Stimulated activated CD8-positive, alpha-beta memory T cell treated with anti-CD3 and anti-CD28 coated beads, Interleukin-4, amount 100 ng/mL, for 24 hours (primary cell): ENCODE data around the gene ACSF2.
"Not testable (repeated sequence)": the region's sequence is repeated elsewhere in the genome, so short reads cannot be mapped to it uniquely, and the experiment has no call there.

Experiments
- DNase-seq: peaks from one replicate; pipeline ENCODE4 v3.0.0-alpha.2; 2020; ENCODE audit warnings: low read depth

Gene ACSF2, protein sequence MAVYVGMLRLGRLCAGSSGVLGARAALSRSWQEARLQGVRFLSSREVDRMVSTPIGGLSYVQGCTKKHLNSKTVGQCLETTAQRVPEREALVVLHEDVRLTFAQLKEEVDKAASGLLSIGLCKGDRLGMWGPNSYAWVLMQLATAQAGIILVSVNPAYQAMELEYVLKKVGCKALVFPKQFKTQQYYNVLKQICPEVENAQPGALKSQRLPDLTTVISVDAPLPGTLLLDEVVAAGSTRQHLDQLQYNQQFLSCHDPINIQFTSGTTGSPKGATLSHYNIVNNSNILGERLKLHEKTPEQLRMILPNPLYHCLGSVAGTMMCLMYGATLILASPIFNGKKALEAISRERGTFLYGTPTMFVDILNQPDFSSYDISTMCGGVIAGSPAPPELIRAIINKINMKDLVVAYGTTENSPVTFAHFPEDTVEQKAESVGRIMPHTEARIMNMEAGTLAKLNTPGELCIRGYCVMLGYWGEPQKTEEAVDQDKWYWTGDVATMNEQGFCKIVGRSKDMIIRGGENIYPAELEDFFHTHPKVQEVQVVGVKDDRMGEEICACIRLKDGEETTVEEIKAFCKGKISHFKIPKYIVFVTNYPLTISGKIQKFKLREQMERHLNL

DNA sequence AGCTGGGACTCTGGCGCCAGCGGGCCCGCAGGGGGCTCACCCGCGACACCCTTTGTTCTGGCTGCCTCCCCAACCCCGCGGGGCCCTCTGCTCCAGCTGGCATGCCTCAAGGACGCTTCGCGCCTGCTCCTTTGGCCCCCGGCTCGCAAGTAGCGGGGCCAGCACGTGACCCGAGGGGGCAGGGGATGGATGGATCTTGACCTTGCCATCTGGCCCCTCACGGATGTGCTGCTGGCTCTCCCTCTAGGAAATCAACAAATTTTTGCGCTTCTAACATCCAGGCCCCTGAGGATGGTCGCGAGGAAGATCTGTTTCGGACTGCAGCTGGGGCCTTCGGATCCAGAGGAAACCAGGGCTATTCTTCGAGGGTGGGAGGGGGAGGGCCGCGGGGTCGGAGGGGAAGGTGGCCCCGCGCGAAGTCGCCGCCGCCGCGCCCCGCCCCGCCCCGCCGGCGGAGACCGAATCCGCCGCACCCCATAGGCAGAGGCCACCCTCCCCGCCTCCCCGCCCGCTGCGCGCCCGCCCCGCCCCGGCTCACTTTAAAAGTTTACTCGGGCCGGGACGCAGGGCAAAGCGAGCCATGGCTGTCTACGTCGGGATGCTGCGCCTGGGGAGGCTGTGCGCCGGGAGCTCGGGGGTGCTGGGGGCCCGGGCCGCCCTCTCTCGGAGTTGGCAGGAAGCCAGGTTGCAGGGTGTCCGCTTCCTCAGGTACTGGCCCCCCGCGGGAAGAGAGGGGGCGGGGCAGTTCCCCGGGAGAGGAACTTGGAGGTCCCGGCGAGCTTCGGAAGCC is at the start of gene ACSF2:
TSS of gene ACSF2 (plus strand) at position 537 of the 790 bp plus-strand sequence. CDS start at position 581, 44 bp downstream.
- DNase-seq: peak; percentile 62

DNA sequence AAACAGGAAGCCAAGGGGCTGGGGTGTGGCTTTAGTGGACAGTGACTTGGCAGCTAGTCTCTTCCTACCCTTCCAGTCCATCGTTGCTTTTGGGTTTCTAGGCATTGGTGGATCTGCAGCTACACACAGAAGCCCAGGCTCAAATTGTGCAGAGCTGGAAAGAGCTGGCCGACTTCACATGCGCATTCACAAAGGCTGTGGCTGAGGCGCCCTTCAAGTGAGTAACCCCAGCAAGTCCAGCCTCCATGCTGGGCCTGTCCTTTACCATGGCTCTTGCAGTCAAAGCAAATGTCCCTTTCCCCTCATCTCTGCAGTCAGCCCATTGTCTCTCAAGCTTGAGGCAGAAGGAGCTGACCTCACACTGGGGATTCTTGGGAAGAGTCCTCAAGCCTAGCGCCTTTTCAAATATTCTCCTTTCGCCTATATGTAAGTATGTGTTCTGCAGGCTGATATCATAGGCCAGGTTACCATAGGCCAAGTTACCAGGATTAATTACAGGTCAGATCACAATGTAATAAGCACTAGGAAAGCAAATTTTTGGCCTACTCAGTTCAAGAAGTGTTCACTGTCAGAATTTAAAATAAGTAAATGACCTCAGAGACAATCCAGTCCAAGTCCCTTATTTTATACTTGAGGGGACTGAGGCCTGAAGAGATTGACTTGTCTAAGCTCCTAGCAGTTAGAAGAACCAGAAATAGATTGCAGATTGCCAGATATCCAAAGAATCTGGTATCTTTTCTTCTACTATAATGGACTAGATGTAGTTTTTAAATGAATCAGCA is 46.5 kb upstream of the ACSF2 start:
- DNase-seq: no peak

DNA sequence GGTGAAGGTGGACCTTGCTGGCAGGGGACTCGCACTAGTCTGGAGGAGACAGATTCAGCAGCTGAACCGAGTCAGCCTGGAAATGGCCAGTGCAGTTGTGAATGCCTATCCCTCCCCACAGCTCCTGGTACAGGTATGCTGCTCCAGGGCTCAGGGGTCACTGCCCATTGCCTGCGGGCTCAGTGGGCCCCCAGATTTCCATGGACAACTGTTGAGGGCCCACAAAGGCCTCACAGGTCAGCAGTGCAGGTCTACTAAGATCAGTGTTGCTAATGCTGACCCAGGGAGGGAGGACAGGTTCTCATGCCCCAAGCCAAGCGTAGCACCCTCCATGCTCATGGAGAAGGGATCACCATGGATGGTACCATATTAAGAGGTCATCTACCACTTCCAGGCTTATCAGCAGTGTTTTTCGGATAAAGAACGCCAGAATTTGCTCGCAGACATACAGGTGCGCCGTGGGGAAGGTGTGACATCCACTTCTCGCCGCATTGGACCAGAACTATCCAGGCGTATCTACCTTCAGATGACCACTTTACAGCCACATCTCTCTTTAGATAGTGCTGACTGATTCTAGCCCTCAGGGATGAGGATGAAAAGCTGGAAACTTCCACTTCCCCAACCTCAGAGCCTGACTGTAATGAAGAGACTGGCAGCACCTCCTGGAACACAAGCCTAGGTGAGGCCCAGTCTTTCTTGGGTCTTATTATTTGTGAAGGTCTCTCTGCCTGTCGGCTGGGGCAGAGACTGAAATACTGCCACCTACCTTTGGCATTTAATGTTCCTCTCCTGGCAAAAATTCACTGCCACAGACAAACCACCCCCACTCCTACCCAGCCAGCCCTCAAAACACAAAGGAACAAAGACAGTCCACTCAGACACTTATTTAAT is 45.4 kb upstream of the ACSF2 start:
- no peak for DNase-seq

DNA sequence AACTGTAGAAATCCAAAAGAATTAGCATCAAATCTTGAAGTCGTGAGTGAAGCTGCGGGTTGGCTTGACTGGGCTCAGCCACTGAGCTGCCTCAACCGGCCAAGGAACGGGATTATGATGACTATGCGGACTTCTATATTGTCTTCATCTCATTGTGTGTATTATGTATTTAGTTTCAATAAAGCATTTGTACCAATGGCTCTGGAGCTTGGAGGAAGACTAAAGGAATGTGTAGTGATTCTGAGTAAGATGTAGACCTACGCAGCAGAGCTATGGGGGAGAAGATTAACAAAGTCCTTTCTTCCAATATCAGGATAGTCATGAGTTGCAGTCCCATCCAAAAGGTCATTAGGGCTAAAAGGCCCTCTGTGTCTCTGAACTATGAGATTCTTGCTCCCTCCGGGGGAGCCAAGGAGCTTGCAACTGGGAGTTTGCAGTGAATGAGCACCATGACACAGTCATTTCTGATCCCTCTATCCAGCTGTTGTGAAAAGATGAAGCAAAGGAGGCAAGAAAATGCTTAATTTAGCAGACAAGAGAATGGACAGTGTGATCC is 44.7 kb upstream of the ACSF2 start:
- DNase-seq: no peak

DNA sequence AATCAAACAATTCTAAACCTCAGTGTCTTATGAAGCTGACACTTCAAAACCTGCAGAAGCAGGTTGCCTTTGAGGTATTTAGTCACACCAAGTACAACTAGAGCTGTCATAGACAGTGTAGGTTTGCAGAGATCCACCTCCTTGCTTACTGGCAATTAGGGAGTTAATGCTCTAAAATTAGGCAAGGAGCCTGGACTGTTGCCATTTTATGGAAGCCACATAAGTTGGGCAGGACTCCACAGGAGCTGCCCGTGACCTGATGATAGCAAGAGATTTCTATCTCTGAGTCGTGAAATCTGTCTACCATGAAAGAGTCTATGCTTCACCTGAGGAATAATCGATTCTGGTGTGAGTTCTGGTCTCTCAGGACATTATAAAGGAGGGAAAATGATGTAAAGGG is 44.1 kb upstream of the ACSF2 start:
- DNase-seq: no peak

DNA sequence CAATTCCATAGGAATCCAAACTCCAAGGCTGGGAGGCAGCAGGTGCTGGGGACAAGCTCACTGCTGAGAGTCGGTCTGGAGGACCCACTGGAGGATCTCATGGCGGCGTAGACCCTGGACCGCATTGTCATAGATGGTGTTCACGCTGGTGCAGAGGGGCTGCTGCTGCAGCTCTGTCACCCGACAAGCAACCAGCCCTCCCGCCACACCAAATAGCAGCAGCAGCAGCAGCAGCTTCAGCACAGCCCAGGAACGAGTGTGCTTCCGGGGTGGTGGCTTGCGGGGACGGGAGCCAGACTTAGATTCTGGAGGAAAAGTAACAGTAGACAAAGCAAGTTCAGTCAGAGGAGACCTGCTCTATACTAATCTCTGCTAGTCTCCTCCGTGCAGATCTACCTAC is 43.1 kb upstream of the ACSF2 start:
- DNase-seq: no peak

DNA sequence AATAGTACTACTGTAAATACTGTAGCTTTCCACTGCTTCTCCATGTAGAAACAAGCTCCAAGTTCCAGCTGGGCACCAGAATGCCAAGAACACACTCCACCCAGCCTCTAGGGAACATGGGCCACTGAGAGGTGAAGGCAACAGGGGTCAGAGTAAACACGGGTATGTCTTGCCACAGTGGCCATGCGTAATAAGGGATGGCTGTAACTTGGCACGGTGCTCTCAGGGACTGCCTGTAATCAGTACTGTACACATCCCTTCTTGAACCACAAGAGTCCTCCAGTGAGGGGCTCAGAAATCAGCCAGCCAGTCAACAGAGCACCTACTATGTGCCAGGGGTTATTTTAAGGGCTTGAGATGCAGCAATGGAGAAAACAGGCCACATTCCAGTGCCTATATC is 39.5 kb upstream of the ACSF2 start:
- no peak for DNase-seq

DNA sequence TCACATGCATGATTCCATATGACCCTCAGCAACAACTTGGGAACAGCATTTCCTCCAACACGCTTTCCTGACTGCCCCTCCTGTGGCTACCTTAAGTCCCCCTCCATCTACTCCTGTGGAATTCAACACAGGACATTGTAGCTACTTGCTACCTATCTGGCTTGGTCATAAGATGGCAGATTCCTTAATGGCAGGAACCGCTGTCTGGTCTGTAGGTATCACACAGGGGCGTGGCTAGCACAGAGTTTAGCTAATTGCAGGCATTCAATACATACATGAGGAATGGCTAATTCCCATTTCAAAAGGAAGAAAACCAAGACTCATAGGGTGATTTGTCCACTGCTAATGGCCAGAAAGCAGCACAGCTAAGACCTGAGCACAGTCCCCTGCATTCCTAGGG is 37.3 kb upstream of the ACSF2 start:
- no peak for DNase-seq

DNA sequence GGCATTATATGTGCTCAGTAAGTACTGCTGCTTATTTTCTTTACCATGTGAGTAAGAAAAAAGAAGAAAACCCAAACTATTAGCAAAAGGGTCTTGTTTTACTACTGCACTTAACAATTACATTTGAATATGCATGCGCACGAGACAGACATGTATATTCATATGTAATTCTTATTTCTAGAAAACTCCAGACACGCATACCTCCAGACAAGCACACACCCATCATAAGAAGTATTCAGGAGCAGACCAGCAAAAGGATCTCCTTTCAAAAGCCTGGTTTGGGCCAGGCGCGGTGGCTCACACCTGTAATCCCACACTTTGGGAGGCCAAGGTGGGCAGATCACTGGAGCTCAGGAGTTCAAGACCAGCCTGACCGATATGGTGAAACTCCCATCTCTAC is 36.5 kb upstream of the ACSF2 start:
- no peak for DNase-seq

DNA sequence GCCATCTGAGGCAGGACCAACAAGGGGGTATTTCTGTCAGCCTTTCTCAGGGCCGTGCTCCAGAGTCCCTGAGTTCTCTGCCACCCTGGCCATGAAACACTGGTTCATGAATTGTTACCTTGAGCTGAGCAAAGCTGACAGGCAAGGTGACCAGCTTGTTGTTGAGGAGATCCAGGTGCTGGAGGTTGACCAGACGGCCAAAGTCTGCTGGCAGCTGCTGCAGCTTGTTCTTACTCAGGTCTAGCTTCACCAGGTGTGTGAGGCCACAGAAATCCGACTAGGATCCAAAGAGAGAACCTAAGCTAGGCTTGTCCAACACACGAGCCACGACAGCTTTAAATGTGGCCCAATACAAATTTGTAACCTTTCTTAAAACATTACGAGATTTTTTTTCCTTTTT is 33.4 kb upstream of the ACSF2 start:
- no peak for DNase-seq

DNA sequence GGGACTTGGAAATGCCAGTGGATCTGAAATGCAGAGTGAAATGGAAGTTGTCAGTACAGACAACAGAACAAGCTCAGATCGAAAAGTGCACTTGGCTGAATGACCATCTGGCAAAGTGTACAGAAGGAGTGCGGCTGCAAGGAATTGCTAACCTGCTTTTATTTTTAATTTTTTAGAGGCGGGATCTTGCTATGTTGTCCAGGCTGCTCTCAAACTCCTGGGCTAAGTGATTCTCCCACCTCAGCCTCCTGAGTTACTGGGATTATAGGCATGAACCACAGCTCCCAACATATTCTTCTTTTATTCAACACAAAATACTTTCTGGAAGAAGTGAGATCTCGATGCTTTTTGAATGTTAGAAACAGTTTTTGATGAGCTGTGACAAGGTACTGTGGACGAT is 32.3 kb upstream of the ACSF2 start:
- no peak for DNase-seq

DNA sequence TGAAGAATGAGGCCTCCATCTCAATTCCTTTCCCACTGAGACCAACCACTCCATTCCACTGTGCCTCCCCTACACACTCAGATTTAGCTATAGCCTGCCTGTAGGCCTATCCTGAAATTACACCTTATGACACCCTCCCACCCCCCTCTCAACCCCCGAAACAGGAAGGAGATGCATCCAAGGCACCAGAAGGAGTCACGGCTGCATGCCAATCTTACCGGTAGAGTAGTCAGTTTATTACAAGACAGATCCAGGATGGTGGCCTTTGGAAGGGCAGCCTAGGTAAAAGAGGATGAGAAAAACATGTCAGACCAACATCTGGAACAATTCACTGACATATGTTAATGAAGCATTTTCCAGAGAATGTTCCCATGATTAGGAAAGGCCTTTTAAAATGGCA is 31.3 kb upstream of the ACSF2 start:
- no peak for DNase-seq

DNA sequence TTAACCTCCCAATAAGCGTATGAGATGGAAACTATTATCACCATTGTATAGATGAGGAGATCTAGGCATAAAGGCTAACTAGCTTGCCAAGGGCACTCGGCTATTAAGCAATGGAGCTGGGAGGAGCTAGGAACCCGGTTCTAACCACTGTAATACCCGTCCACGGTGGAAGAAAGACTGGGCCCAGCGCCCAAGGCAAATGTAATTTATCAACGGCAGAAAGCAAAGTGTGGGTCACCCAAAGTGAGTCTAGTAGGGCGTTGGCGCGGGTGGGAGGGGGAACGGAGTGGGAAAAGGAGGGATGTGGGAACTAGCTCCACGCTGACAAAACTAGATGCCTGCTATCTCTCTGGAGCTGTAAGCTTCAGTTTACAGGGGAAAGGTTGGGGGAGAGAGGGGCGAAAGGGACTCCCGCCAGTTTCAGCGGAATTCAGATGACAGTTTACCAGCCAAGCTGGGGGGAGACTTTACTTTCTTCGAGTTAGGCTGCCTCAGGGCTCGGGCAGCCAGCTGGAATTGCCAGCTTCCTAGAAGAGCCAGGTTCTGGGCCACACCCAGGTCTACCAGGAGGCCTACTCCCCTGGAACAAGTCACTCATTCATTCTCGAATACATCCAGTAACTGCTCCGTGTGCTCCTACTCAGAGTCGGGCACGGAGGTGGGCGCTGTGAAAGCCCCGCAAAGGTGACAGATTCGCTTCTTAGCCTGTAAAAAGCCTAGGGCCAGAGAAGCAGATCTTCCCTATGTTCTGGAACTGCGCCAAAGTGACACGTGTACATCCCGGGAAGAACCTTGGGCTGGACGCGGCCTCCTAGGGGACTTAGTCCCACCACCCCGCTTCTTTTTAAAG is 29.5 kb upstream of the ACSF2 start:
- peak; percentile 3 for DNase-seq

DNA sequence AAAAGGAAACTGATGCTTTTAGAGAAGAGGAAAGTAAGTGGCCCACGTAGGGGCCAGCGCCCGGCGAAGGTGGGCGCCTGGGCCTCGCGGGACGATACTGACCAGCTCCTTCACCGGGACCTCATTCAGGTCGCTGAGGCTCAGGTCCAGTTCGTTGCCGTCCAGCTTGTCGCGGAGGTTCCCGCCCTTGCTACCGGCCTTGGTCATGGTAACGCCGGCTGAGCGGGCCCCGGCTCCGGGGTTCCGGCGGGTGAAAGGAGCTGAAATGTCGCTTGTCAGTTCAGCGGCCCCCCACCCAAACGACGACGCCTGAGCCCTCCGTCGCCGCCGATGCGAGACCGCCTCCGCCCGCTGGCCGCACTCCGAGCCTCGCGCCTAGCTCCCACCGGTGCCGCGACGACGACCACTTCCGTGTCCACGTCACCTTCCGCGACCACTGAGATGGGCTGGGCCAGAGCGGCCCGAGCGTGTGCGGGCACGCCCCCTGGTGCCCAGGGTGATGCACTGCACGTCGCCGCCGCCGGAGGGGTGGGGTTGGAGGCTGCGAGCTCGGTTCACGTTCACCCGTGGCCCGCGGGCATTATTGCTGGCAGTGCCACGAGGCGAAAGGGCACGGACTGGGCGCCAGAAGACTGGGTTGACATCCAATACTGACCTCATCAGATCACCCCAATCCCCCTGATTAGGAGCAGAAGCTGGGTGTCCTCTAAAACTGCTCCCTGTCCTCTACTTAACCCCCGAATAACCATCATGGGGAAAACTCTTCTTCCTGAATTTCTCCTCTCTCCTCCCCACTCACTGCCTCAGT is 28.7 kb upstream of the ACSF2 start, which contains the start of gene LRRC59:
TSS of gene LRRC59 (minus strand) at position 413 of the 808 bp plus-strand sequence. CDS start at position 207, 206 bp downstream.
- DNase-seq: peak; percentile 87

DNA sequence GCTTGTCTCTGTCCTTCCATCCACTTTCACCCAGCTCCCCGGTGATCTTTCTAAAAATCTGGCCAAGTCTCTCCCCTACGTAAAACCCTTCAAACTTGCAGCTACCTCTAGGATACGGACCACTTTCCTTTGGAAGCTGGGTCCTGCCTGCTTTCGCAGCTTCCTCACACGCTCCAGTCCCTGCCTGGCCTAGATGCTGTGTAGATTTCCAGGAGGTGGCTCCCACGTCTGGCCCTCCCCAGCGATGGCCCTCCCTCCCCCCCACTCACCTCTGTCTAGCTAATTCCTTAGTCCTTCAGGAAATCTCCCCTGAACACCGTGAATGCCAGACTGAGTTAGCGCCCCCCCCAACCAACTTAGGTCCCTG is 28.1 kb upstream of the ACSF2 start:
- DNase-seq: no peak

DNA sequence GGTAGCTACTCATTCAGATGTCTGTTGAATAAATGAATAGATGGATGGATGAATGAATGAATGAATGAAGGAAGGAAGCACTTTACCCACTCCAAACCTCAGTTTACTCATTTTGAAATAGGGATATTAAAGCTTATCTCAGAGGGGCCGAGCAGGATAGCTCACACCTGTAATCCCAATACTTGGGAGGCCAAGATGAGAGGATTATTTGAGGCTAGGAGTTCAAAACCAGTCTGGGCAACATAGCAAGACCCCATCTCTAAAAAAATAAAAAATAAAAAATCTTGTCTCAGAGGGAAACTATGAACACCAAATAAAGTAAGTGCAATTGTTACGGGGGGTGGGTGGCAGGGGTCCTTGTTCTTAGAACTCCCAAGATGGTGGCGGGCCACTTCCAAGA is 27.3 kb upstream of the ACSF2 start:
- DNase-seq: not testable (repeated sequence)

DNA sequence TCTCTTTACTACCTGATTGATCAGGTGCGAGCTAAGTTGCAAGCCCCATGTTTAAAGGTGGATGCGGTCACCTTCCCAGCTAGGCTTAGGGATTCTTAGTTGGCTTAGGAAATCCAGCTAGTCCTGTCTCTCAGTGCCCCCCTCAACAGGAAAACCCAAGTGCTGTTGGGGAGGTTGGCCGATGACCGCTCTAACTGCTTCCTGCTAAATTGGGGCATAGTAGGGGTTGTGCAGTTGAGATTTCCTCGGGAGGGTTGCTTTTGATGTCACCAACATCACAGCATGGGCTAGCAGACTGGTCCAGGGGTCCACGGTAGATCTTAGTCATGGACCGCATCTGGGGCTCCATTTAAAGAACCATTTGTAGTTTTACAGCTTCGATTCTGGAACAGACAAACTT is 26.4 kb upstream of the ACSF2 start:
- DNase-seq: not testable (repeated sequence)

DNA sequence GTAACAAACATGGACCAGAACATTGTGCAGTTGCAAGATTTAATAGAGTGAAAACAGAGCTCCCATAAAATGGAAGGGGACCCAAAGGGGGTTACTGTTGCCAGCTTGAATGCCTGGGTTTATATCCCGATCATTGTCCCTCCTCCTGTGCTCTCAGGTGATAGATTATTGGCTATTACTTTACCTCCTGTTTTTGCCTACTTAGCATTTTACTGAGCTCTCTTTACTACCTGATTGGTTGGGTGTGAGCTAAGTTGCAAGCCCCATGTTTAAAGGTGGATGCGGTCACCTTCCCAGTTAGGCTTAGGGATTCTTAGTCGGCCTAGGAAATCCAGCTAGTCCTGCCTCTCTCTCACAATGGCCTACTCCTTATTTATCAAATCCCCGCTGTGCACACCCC is 20.7 kb upstream of the ACSF2 start:
- DNase-seq: not testable (repeated sequence)

DNA sequence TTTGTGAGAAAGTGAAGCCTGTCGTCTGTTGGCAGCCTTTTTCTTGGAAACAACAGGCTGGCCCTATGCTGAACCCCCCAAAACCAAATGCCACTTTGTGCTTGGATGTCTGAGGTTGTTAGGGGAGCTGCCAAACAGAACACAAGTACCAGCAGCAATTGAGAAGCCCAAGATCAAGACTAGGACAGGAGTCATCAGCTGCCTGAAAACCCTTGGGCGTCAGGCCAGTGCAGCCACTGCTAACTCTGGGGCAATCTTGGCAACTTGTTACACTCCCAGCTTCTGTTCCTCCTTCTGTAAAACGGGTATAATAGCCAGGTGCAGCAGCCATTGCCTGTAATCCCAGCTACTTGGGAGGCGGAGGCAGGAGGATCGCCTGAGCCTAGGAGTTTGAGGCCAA is 19.4 kb upstream of the ACSF2 start:
- no peak for DNase-seq
